Measurements from ENCODE around the gene RYR2.

RYR2 gene

GRCh38 chr1:237471956-237472355, 430.0 kb downstream of the RYR2 start:
- no peak for DNase-seq

- DNase-seq: no peak
Measured at GRCh38 chr1:237473854-237474253, 431.9 kb downstream of the RYR2 start.

- DNase-seq: no peak
Measured at GRCh38 chr1:237478082-237478481, 436.1 kb downstream of the RYR2 start.

GRCh38 chr1:237478842-237479241, 436.9 kb downstream of the RYR2 start:
- no peak for DNase-seq

GRCh38 chr1:237482777-237483176, 440.8 kb downstream of the RYR2 start:
- DNase-seq: no peak

- no peak for DNase-seq
Measured at GRCh38 chr1:237492359-237492758, 450.4 kb downstream of the RYR2 start.

- no peak for DNase-seq
Measured at GRCh38 chr1:237500566-237500965, 458.6 kb downstream of the RYR2 start.

GRCh38 chr1:237503292-237503691, 461.3 kb downstream of the RYR2 start:
- no peak for DNase-seq

GRCh38 chr1:237507005-237507404, 465.0 kb downstream of the RYR2 start:
- DNase-seq: no peak

GRCh38 chr1:237509748-237510147, 467.8 kb downstream of the RYR2 start:
- no peak for DNase-seq

GRCh38 chr1:237525102-237525501, 483.1 kb downstream of the RYR2 start:
- no peak for DNase-seq

- DNase-seq: no peak
Measured at GRCh38 chr1:237527761-237528160, 485.8 kb downstream of the RYR2 start.

- DNase-seq: no peak
Measured at GRCh38 chr1:237528545-237528944, 486.6 kb downstream of the RYR2 start.

GRCh38 chr1:237539055-237539454, 497.1 kb downstream of the RYR2 start:
- DNase-seq: no peak

- DNase-seq: no peak
Measured at GRCh38 chr1:237542525-237543418, 500.8 kb downstream of the RYR2 start.

- no peak for DNase-seq
Measured at GRCh38 chr1:237553078-237553477, 511.1 kb downstream of the RYR2 start.

- DNase-seq: no peak
Measured at GRCh38 chr1:237556911-237557310, 514.9 kb downstream of the RYR2 start.

GRCh38 chr1:237562242-237562823, 520.3 kb downstream of the RYR2 start:
- DNase-seq: peak; percentile 40

GRCh38 chr1:237565236-237565635, 523.3 kb downstream of the RYR2 start:
- no peak for DNase-seq

GRCh38 chr1:237566581-237566980, 524.6 kb downstream of the RYR2 start:
- DNase-seq: no peak

- DNase-seq: no peak
Measured at GRCh38 chr1:237568955-237569354, 527.0 kb downstream of the RYR2 start.

- no peak for DNase-seq
Measured at GRCh38 chr1:237570530-237570929, 528.5 kb downstream of the RYR2 start.

GRCh38 chr1:237574536-237574935, 532.6 kb downstream of the RYR2 start:
- no peak for DNase-seq

GRCh38 chr1:237578540-237578939, 536.6 kb downstream of the RYR2 start:
- no peak for DNase-seq

GRCh38 chr1:237580726-237581125, 538.7 kb downstream of the RYR2 start:
- DNase-seq: no peak
